HepG2 (cell line): ENCODE data around the gene CRIP1. TPM values are rescaled to one million over a fixed set of nuclear protein-coding genes. Genes with fewer than 3 reads are reported as not detected.

Experiments used
- BRD4 ChIP-seq: sonication (generic); formaldehyde crosslinking; IDR thresholded peaks from 2 replicates; pipeline ENCODE4 v1.4.0; 2020; ENCODE audit warnings: missing genetic modification reagents
- IRF2 ChIP-seq: IDR thresholded peaks from 2 replicates; pipeline ENCODE4 v1.6.1; 2018; ENCODE audit warnings: missing genetic modification reagents, missing compliant biosample characterization
- MAFG ChIP-seq: sonication (generic); formaldehyde crosslinking; IDR thresholded peaks from 2 replicates; pipeline ENCODE4 v1.5.1; 2020; ENCODE audit warnings: mild to moderate bottlenecking, missing genetic modification reagents
- MIER3 ChIP-seq: IDR thresholded peaks from 2 replicates; pipeline ENCODE4 v1.6.1; 2016; ENCODE audit warnings: missing compliant biosample characterization, borderline replicate concordance
- YEATS4 ChIP-seq: sonication (generic); formaldehyde crosslinking; IDR thresholded peaks from 2 replicates; pipeline ENCODE4 v1.4.0; 2020; ENCODE audit warnings: missing genetic modification reagents, borderline replicate concordance
- ZHX2 ChIP-seq, 2 experiments: sonication (generic) in 1 of 2; formaldehyde crosslinking in 1 of 2; IDR thresholded peaks; 2 replicates each; pipeline versions ENCODE4 v1.6.1 to v1.9.0; 2014 to 2022; ENCODE audit warnings: antibody characterized with exemption in 1 of 2, borderline replicate concordance in 1 of 2, inconsistent platforms in 1 of 2, low read depth in 1 of 2, missing genetic modification reagents in 1 of 2
- ZNF362 ChIP-seq: sonication (generic); formaldehyde crosslinking; IDR thresholded peaks from 2 replicates; pipeline ENCODE4 v1.4.0; 2020; ENCODE audit warnings: missing genetic modification reagents, mild to moderate bottlenecking, borderline replicate concordance
- ZNF530 ChIP-seq: sonication (generic); formaldehyde crosslinking; IDR thresholded peaks from 2 replicates; pipeline ENCODE4 v1.5.0; 2020; ENCODE audit warnings: low read depth, mild to moderate bottlenecking, missing genetic modification reagents
- ZNF580 ChIP-seq: IDR thresholded peaks from 2 replicates; pipeline ENCODE4 v1.6.1; 2016; ENCODE audit warnings: low read depth, borderline replicate concordance
- ZNF691 ChIP-seq: sonication (generic); formaldehyde crosslinking; IDR thresholded peaks from 2 replicates; pipeline ENCODE4 v1.4.0; 2020; ENCODE audit warnings: missing genetic modification reagents, low read depth, mild to moderate bottlenecking, borderline replicate concordance
- ZNF713 ChIP-seq: sonication (generic); formaldehyde crosslinking; IDR thresholded peaks from 2 replicates; pipeline ENCODE4 v1.4.0; 2020; ENCODE audit warnings: mild to moderate bottlenecking, missing genetic modification reagents
- ZNF749 ChIP-seq: sonication (generic); formaldehyde crosslinking; IDR thresholded peaks from 2 replicates; pipeline ENCODE4 v1.8.0; 2022; ENCODE audit warnings: mild to moderate bottlenecking, missing genetic modification reagents, moderate library complexity, borderline replicate concordance
- ZNF770 ChIP-seq: sonication (generic); formaldehyde crosslinking; IDR thresholded peaks from 2 replicates; pipeline ENCODE4 v1.5.0; 2020; ENCODE audit warnings: mild to moderate bottlenecking, missing genetic modification reagents
- ZNF784 ChIP-seq: sonication (generic); formaldehyde crosslinking; IDR thresholded peaks from 2 replicates; pipeline ENCODE4 v1.5.1; 2020; ENCODE audit warnings: missing genetic modification reagents, mild to moderate bottlenecking, borderline replicate concordance
- ZNF883 ChIP-seq: sonication (generic); formaldehyde crosslinking; IDR thresholded peaks from 2 replicates; pipeline ENCODE4 v1.5.1; 2020; ENCODE audit warnings: mild to moderate bottlenecking, missing genetic modification reagents; ENCODE audit errors: not compliant biosample characterization
- polyA plus RNA-seq, 8 experiments: library from polyadenylated mRNA; depleted of rRNA in 3 of 8; stranded (reverse) in 7 of 8; unstranded in 1 of 8; fragments of >200 nt; fragmentation: Illumina TruSeq in 4 of 8; extraction: Trizol in 4 of 8; gene quantifications; 2 replicates each; pipeline versions ENCODE4 v1.2.1 to v1.2.3, GENCODE V29; 2011 to 2016; ENCODE audit warnings: low read depth in 4 of 8, missing spikeins in 1 of 8, mixed read lengths in 1 of 8; ENCODE audit not compliant: insufficient read depth in 1 of 8
- total RNA-seq, 5 experiments: library from RNA; depleted of rRNA; stranded (reverse); fragments of >200 nt; fragmentation: Illumina TruSeq; extraction: Trizol; gene quantifications; 2 replicates each; pipeline ENCODE4 v1.2.3, GENCODE V29; 2016; ENCODE audit warnings: low read depth in 1 of 5

Gene CRIP1
- total and polyA plus RNA-seq, 2 of the 13 experiments (the other 11 are each of a cell fraction or from before 2014, with no cell fraction given), result 53.9 to 59.5 TPM

GRCh38 chr14:105486163-105486973 is at the start of gene CRIP1 (continued):
- TF ChIP-seq ZNF770 (CRISPR knock-in tag) (no peak), ZNF580 (no peak), ZNF784 (no peak), BRD4 (CRISPR knock-in tag) (no peak), ZNF362 (CRISPR knock-in tag) (no peak), MIER3 (CRISPR knock-in tag) (no peak; the same call in 1 of the 2 replicates), ZHX2 (IDR thresholded peaks at IDR 0.05; ENCODE audit: low read depth) (0 out of 2 replicates have a peak, but pooled peaks have one; percentile 6), ZHX2 (CRISPR knock-in tag; IDR thresholded peaks at IDR 0.05; ENCODE audit: borderline replicate concordance) (no peak), ZNF883 (CRISPR knock-in tag) (no peak), YEATS4 (CRISPR knock-in tag) (0 out of 2 replicates have a peak, but pooled peaks have one; percentile 33), MAFG (CRISPR knock-in tag) (no peak), ZNF749 (CRISPR knock-in tag) (no peak), ZNF691 (CRISPR knock-in tag) (no peak), IRF2 (0 out of 2 replicates have a peak, but pooled peaks have one; percentile 3), ZNF530 (no peak), ZNF713 (no peak)
